HepG2 (cell line): ENCODE measurements around the gene RRAS. TPM values are rescaled to one million over a fixed set of nuclear protein-coding genes. Genes with fewer than 3 reads are reported as not detected.

Source experiments
- EEA1 ChIP-seq: sonication (generic); formaldehyde crosslinking; IDR thresholded peaks from 2 replicates; pipeline ENCODE4 v1.5.1; 2020; ENCODE audit warnings: mild to moderate bottlenecking, missing genetic modification reagents, borderline replicate concordance
- FOXK1 ChIP-seq: sonication (generic); formaldehyde crosslinking; IDR thresholded peaks from 2 replicates; pipeline ENCODE4 v1.4.0; 2020; ENCODE audit warnings: low read depth, missing genetic modification reagents, borderline replicate concordance
- GABPB1 ChIP-seq: IDR thresholded peaks from 2 replicates; pipeline ENCODE4 v1.6.1; 2016; ENCODE audit warnings: mild to moderate bottlenecking, missing genetic modification reagents, moderate library complexity, missing compliant biosample characterization
- HNRNPH1 ChIP-seq: fragments of 200-400 bp; formaldehyde crosslinking; optimal IDR thresholded peaks from 2 replicates; pipeline ENCODE3; 2017; ENCODE audit warnings: mild to moderate bottlenecking, low read depth, low read length
- KLF6 ChIP-seq: IDR thresholded peaks from 2 replicates; pipeline ENCODE4 v1.8.0; 2016; ENCODE audit warnings: missing biosample characterization, missing genetic modification reagents
- KMT2A ChIP-seq: sonication (generic); formaldehyde crosslinking; IDR thresholded peaks from 2 replicates; pipeline ENCODE4 v1.4.0; 2020; ENCODE audit warnings: missing genetic modification reagents
- MEF2D ChIP-seq: sonication (generic); formaldehyde crosslinking; IDR thresholded peaks from 2 replicates; pipeline ENCODE4 v1.5.1; 2020; ENCODE audit warnings: mild to moderate bottlenecking, missing genetic modification reagents
- MTERF4 ChIP-seq: sonication (generic); formaldehyde crosslinking; IDR thresholded peaks from 2 replicates; pipeline ENCODE4 v1.8.0; 2023; ENCODE audit warnings: mild to moderate bottlenecking, missing genetic modification reagents
- NRL ChIP-seq: sonication (generic); formaldehyde crosslinking; IDR thresholded peaks from 2 replicates; pipeline ENCODE4 v1.5.0; 2020; ENCODE audit warnings: missing genetic modification reagents, mild to moderate bottlenecking, moderate library complexity, borderline replicate concordance
- POLR2A ChIP-seq, 2 experiments: IDR thresholded peaks; 2 replicates each; pipeline ENCODE4 v1.6.1; 2011; ENCODE audit warnings: low read depth in 2 of 2, low read length in 2 of 2, mild to moderate bottlenecking in 1 of 2, moderate library complexity in 1 of 2; ENCODE audit not compliant: insufficient read depth in 1 of 2
- PRMT3 ChIP-seq: sonication (generic); formaldehyde crosslinking; IDR thresholded peaks from 2 replicates; pipeline ENCODE4 v1.8.1; 2022; ENCODE audit warnings: low read depth, mild to moderate bottlenecking, moderate library complexity, missing genetic modification reagents, borderline replicate concordance
- TBX2 ChIP-seq: sonication (generic); formaldehyde crosslinking; IDR thresholded peaks from 2 replicates; pipeline ENCODE4 v1.5.0; 2020; ENCODE audit warnings: missing genetic modification reagents, mild to moderate bottlenecking, borderline replicate concordance
- YEATS2 ChIP-seq: sonication (generic); formaldehyde crosslinking; IDR thresholded peaks from 2 replicates; pipeline ENCODE4 v1.4.0; 2020; ENCODE audit warnings: missing genetic modification reagents, borderline replicate concordance
- ZFY ChIP-seq: sonication (generic); formaldehyde crosslinking; IDR thresholded peaks from 2 replicates; pipeline ENCODE4 v1.4.0; 2020; ENCODE audit warnings: missing genetic modification reagents
- ZGPAT ChIP-seq: IDR thresholded peaks from 2 replicates; pipeline ENCODE4 v1.6.1; 2016; ENCODE audit warnings: mild to moderate bottlenecking
- ZNF24 ChIP-seq: fragments of 450-650 bp; IDR thresholded peaks from 2 replicates; pipeline ENCODE4 v1.6.1; 2017; ENCODE audit warnings: antibody characterized with exemption, mild to moderate bottlenecking
- ZNF263 ChIP-seq: sonication (generic); formaldehyde crosslinking; IDR thresholded peaks from 2 replicates; pipeline ENCODE4 v1.4.0; 2020; ENCODE audit warnings: missing genetic modification reagents
- ZNF501 ChIP-seq: sonication (generic); formaldehyde crosslinking; IDR thresholded peaks from 2 replicates; pipeline ENCODE4 v1.5.1; 2020; ENCODE audit warnings: mild to moderate bottlenecking, moderate library complexity, missing genetic modification reagents
- ZNF577 ChIP-seq: sonication (generic); formaldehyde crosslinking; IDR thresholded peaks from 2 replicates; pipeline ENCODE4 v1.4.0; 2020; ENCODE audit warnings: mild to moderate bottlenecking, low read depth, missing genetic modification reagents, borderline replicate concordance
- ZNF839 ChIP-seq: sonication (generic); formaldehyde crosslinking; IDR thresholded peaks from 2 replicates; pipeline ENCODE4 v1.4.0; 2020; ENCODE audit warnings: missing genetic modification reagents, mild to moderate bottlenecking, borderline replicate concordance
- ZSCAN21 ChIP-seq: sonication (generic); formaldehyde crosslinking; IDR thresholded peaks from 2 replicates; pipeline ENCODE4 v1.8.0; 2022; ENCODE audit warnings: mild to moderate bottlenecking, missing genetic modification reagents, moderate library complexity, borderline replicate concordance
- polyA plus RNA-seq, 8 experiments: library from polyadenylated mRNA; depleted of rRNA in 3 of 8; stranded (reverse) in 7 of 8; unstranded in 1 of 8; fragments of >200 nt; fragmentation: Illumina TruSeq in 4 of 8; extraction: Trizol in 4 of 8; gene quantifications; 2 replicates each; pipeline versions ENCODE4 v1.2.1 to v1.2.3, GENCODE V29; 2011 to 2016; ENCODE audit warnings: low read depth in 4 of 8, missing spikeins in 1 of 8, mixed read lengths in 1 of 8; ENCODE audit not compliant: insufficient read depth in 1 of 8
- total RNA-seq, 5 experiments: library from RNA; depleted of rRNA; stranded (reverse); fragments of >200 nt; fragmentation: Illumina TruSeq; extraction: Trizol; gene quantifications; 2 replicates each; pipeline ENCODE4 v1.2.3, GENCODE V29; 2016; ENCODE audit warnings: low read depth in 1 of 5
- TF ChIP-seq, protein P1 (sequence below): sonication (generic); formaldehyde crosslinking; IDR thresholded peaks from 2 replicates; pipeline ENCODE4 v1.4.0; 2020; ENCODE audit warnings: missing genetic modification reagents
- TF ChIP-seq, protein P2 (sequence below): sonication (generic); formaldehyde crosslinking; IDR thresholded peaks from 2 replicates; pipeline ENCODE4 v1.4.0; 2020; ENCODE audit warnings: missing genetic modification reagents
- TF ChIP-seq, protein P3 (sequence below): sonication (generic); formaldehyde crosslinking; IDR thresholded peaks from 2 replicates; pipeline ENCODE4 v1.4.0; 2020; ENCODE audit warnings: low read depth, mild to moderate bottlenecking, missing genetic modification reagents
- TF ChIP-seq, protein P4 (sequence below): sonication (generic); formaldehyde crosslinking; IDR thresholded peaks from 2 replicates; pipeline ENCODE4 v1.8.1; 2023; ENCODE audit warnings: mild to moderate bottlenecking, missing genetic modification reagents, borderline replicate concordance

The RRAS gene
- total and polyA plus RNA-seq, 2 of the 13 experiments (the other 11 are each of a cell fraction or from before 2014, with no cell fraction given): 1.5 to 12.0 TPM

GRCh38 chr19:49677231-49677900 lies 37.4 kb upstream of the RRAS start, which contains the start of gene PRMT1 (continued):
- TF ChIP-seq, protein P1, sequence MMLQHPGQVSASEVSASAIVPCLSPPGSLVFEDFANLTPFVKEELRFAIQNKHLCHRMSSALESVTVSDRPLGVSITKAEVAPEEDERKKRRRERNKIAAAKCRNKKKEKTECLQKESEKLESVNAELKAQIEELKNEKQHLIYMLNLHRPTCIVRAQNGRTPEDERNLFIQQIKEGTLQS (CRISPR knock-in tag): peak; percentile 25; the same call in 1 of the 2 replicates
- TF ChIP-seq ZNF577 (no peak), ZSCAN21 (CRISPR knock-in tag) (peak; percentile 86), EEA1 (CRISPR knock-in tag) (0 out of 2 replicates have a peak, but pooled peaks have one; percentile 17), FOXK1 (CRISPR knock-in tag) (peak; percentile 29; the same call in 1 of the 2 replicates), ZGPAT (peak; percentile 43; the same call in 1 of the 2 replicates), KMT2A (no peak; the same call in 1 of the 2 replicates), MTERF4 (CRISPR knock-in tag) (peak; percentile 68; the same call in 1 of the 2 replicates), HNRNPH1 (peak; percentile 95), ZNF501 (CRISPR knock-in tag) (peak; percentile 73), POLR2A (IDR thresholded peaks at IDR 0.05; ENCODE audit: insufficient read depth in 1 of 2, low read depth in 2 of 2, low read length in 2 of 2) (peak; percentile 94 to 96), PRMT3 (CRISPR knock-in tag) (no peak), ZFY (CRISPR knock-in tag) (peak; percentile 72), TBX2 (peak; percentile 60; the same call in 1 of the 2 replicates), NRL (CRISPR knock-in tag) (no peak; the same call in 1 of the 2 replicates), MEF2D (CRISPR knock-in tag) (0 out of 2 replicates have a peak, but pooled peaks have one; percentile 37), ZNF24 (no peak), GABPB1 (CRISPR knock-in tag) (peak; percentile 86), KLF6 (CRISPR knock-in tag) (peak; percentile 67; the same call in 1 of the 2 replicates), YEATS2 (CRISPR knock-in tag) (peak; percentile 59; the same call in 1 of the 2 replicates), ZNF263 (CRISPR knock-in tag) (0 out of 2 replicates have a peak, but pooled peaks have one; percentile 18), ZNF839 (CRISPR knock-in tag) (no peak)
- TF ChIP-seq, protein P2, sequence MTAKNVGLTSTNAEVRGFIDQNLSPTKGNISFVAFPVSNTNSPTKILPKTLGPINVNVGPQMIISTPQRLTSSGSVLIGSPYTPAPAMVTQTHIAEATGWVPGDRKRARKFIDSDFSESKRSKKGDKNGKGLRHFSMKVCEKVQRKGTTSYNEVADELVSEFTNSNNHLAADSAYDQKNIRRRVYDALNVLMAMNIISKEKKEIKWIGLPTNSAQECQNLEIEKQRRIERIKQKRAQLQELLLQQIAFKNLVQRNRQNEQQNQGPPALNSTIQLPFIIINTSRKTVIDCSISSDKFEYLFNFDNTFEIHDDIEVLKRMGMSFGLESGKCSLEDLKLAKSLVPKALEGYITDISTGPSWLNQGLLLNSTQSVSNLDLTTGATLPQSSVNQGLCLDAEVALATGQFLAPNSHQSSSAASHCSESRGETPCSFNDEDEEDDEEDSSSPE (CRISPR knock-in tag): peak; percentile 45; the same call in 1 of the 2 replicates
- TF ChIP-seq, protein P3, sequence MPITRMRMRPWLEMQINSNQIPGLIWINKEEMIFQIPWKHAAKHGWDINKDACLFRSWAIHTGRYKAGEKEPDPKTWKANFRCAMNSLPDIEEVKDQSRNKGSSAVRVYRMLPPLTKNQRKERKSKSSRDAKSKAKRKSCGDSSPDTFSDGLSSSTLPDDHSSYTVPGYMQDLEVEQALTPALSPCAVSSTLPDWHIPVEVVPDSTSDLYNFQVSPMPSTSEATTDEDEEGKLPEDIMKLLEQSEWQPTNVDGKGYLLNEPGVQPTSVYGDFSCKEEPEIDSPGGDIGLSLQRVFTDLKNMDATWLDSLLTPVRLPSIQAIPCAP (CRISPR knock-in tag): no peak
- TF ChIP-seq, protein P4, sequence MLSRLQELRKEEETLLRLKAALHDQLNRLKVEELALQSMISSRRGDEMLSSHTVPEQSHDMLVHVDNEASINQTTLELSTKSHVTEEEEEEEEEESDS (CRISPR knock-in tag): 0 out of 2 replicates have a peak, but pooled peaks have one; percentile 38
